NCI-H748 (cell line): ENCODE data around the gene SLC7A10.
"Not testable (repeated sequence)": the region's sequence is repeated elsewhere in the genome, so short reads cannot be mapped to it uniquely, and the experiment has no call there.

ENCODE experiments used
- DNase-seq: peaks from one replicate; lab custom pipeline; 2025; ENCODE audit not compliant: unreplicated experiment; lab: John Stamatoyannopoulos, UW

SLC7A10 gene

DNA sequence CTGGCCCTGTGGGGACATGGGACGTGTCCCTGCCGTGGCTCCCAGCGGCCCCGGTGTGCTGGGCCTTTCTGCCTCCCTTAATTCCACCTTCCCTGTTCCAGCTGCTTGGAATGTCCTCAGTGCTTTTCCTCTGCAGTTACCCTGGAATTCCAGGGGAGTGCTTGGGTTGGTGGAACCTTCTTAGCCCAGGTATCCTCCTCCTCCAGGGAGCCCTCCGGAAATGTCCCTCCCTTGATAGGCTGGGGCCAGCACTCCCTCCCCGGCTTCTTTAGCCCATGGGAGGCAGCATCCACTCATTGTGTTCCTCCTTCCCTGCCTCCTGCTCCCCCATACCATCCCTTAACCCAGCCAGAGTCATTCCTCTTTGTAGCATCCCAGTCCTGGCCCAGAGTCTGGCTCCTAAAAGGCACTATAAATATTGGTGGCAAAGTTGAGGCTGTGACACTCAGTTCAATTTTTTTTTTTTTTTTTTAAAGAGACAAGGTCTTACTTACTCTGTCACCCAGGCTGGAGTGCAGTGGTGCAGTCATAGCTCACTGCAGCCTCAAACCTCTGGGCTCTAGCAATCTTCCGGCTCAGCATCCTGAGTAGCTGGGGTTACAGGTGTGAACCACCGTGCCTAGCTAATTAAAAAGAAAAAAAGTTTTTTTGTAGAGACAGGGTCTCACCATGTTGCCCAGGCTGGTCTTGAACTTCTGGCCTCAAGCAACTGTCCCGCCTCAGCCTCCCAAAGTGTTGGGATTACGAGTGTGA is 13.7 kb upstream of the SLC7A10 start:
- DNase-seq, result no peak

GRCh38 chr19:33238481-33239149 is 13.0 kb upstream of the SLC7A10 start:
- no peak for DNase-seq

GRCh38 chr19:33236696-33237390 is 11.2 kb upstream of the SLC7A10 start:
- DNase-seq, result no peak

- no peak for DNase-seq
Observed at GRCh38 chr19:33235996-33236350, 10.3 kb upstream of the SLC7A10 start.

- DNase-seq, result peak; percentile 82
Observed at GRCh38 chr19:33235269-33235995, 9.8 kb upstream of the SLC7A10 start.

GRCh38 chr19:33234736-33235135 is 9.1 kb upstream of the SLC7A10 start:
- DNase-seq, result no peak

- no peak for DNase-seq
Observed at GRCh38 chr19:33234092-33234491, 8.4 kb upstream of the SLC7A10 start.

DNA sequence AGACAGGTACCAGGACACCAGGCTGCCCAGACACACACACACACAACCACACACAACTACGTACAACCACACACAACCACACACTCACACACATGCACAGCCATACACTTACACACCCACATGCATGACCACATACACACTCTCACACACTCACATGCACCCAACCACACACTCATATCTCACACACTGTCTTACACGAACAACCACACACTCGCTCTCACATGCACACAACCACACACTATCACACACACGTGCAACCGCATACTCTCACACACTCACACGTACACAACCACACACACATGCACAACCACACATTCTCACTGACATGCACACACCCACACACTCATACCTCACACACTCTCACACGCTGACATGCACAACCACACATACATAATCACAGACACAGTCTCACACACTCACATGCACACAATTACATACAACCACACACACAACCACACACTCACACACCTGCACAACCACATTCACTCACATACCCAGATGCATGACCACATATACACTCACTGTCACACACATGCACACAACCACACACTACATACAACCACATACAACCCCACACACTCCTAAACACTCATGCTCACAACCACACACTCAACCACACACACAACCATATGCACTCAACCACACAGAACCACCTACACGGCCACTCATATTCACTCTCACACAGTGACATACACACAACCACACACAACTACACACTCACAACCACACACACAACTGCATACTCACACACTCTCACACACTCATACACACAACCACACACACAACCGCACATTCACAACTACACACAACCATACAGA is 7.6 kb upstream of the SLC7A10 start:
- DNase-seq, result no peak

- DNase-seq, result no peak
Observed at GRCh38 chr19:33232656-33233055, 7.0 kb upstream of the SLC7A10 start.

DNA sequence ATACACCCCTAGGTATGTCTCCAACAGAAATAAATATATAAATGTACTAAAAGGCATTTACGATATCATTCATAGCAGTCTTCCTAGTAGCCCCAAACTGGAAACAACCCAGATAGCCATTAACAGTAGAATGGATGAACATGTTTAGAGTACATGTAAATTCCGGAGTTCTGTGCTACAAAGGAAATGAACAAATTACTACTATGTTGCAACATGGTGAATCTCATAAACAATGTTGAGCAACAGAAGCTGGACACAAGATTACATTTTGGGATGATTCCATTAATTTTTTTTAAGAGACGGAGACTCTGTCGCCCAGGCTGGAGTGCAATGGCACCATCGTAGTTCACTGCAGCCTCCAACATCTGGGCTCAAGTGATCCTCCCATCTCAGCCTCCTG is 5.9 kb upstream of the SLC7A10 start:
- DNase-seq, result no peak

- DNase-seq, result no peak
Observed at GRCh38 chr19:33229962-33230361, 4.3 kb upstream of the SLC7A10 start.

DNA sequence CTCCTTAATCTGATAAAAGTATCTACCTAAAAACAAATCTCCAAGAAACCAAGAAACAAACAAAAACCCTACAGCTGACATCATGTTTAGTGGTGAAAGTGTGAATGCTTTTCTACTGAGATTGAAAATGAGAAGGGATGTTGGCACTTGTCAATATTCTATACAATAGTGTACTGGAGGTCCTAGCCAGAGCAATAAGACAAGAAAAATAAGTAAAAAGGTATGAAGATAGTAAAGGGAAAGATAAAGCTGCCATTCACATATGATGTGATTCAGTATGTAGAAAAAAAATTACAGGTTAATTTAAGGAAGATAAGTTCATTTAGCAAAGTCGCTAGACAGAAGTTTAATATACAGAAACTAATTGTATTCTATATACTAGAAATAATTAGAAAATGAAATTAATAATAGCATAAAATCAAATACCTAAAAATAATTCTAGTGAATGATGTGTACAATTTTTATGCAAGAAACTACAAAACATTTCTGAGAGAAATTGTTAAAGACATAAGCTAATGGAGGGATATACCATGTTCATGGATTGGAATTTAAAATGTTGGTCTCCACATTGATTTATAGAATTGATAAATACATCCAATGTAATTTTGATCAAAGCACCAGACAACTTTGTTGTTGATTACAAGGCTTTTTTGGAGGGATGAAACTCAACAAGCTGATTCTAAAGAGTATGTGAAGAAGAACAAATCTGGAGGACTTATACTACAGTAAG is 2.4 kb upstream of the SLC7A10 start:
- DNase-seq, result no peak

- DNase-seq, result no peak
Observed at GRCh38 chr19:33227242-33227650, 1.6 kb upstream of the SLC7A10 start.

DNA sequence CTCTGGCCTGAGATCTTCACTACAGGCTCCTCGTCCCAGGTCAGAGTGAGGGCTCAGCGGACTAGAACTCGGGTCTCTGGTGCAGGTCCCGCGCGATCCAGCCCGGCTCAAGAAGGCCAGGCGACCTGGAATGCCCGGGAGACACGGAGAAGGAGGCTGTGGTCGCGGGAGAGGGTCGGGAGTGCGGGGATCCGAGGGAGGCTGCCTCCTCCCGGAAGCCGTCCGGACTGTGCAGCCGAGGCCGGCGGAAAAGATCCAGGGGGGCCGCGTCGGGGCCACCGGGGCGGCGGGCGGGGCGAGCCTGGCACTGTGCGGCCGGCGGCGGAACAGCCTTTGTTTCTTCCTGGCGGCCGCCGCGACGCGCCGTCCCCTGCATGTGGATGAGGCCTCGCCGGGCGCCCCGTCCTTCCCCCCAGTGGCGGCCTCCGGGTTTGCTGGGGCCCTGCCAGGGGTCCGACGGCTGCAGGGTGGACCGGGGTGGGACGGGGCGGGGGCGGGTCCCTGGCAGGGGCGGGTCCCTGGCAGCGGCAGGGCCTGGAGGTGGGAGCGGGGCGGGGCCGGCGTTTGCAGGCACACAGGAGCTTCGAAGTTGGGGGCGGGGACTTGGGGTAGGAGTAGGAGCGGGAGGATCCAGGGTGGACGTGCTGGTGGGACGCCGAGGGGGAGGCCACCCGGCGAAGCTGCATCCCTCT is 1.0 kb upstream of the SLC7A10 start:
- peak; percentile 70 for DNase-seq

GRCh38 chr19:33224694-33225457 is 774 bp downstream of the SLC7A10 start:
- no peak for DNase-seq

GRCh38 chr19:33222255-33222654 is 3.4 kb downstream of the SLC7A10 start:
- not testable (repeated sequence) for DNase-seq

GRCh38 chr19:33221638-33222037 is 4.0 kb downstream of the SLC7A10 start:
- no peak for DNase-seq

- DNase-seq, result no peak
Observed at GRCh38 chr19:33220735-33221134, 4.9 kb downstream of the SLC7A10 start.

DNA sequence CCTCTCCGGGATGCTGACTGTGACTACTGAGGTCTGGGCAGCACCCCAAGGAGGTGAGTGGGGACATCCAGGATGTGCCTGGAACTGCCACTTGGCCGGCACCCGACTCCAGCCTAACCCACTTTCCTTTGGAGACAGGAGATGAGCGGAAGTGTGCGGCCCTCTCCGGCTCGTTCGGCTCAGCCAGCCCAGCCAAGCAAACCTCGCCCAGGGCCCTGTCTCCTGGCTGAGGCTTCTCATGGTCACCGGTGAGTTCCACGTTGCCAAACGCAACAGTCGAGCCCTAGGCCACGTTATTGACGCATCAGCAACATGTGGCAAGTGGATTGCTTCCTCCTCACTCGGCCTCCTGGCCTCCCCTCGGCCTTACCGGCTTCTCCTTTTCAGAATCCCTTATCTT is 5.5 kb downstream of the SLC7A10 start:
- no peak for DNase-seq
